ENCODE measurements around the gene EHD4.

DNA sequence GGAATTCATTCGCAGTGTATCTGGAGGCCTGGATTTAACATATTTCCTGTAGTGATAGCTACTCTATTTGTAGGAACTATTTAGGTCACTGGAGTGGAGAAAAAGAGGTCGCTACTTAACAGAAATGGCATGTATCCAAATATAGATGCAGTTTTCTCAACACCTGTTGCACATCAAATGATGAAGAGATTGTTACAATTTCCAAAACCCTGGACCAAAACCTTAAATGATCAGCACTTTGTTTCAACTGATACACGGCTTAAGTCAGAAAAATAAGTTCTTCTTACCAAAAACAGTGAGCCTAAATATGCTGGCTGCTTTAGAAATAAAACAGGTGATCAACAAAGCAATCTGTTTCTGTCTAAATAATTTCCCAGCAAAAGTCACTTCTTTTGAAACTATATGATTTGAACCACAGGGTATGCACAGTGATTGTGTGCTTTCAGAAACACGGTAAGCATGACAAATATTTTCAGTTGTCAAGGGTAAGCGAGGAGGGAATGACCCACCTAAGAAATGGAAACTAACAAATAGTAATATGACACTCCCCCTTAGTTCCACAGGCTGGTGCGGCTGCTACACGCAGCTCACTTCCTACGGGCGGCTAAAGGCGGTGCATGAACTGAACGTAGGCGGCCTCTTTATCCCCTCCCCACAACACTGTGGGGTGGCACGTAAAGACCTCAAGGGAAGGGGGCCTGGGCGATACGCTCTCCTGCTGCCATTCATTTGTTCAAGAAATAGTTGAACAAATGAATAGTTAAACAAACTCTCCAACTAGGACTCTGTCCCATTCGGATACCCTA, 1.1 kb downstream of the EHD4 start:
- TF ChIP-seq EZH2 (IDR thresholded peaks at IDR 0.05; ENCODE audit: borderline replicate concordance), result no peak
- TF ChIP-seq, protein P1, sequence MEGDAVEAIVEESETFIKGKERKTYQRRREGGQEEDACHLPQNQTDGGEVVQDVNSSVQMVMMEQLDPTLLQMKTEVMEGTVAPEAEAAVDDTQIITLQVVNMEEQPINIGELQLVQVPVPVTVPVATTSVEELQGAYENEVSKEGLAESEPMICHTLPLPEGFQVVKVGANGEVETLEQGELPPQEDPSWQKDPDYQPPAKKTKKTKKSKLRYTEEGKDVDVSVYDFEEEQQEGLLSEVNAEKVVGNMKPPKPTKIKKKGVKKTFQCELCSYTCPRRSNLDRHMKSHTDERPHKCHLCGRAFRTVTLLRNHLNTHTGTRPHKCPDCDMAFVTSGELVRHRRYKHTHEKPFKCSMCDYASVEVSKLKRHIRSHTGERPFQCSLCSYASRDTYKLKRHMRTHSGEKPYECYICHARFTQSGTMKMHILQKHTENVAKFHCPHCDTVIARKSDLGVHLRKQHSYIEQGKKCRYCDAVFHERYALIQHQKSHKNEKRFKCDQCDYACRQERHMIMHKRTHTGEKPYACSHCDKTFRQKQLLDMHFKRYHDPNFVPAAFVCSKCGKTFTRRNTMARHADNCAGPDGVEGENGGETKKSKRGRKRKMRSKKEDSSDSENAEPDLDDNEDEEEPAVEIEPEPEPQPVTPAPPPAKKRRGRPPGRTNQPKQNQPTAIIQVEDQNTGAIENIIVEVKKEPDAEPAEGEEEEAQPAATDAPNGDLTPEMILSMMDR (IDR thresholded peaks at IDR 0.05; ENCODE audit: poor library complexity), result no peak
- no peak for TF ChIP-seq EZH2phosphoT487 (IDR thresholded peaks at IDR 0.05; ENCODE audit: low read depth, severe bottlenecking, unreplicated experiment)

All from hepatocyte (in vitro differentiated cells).